Lower lobe of right lung (tissue), 2 donors: ENCODE measurements around the gene CSMD2. TPM values are rescaled to one million over a fixed set of nuclear protein-coding genes. Genes with fewer than 3 reads are reported as not detected.
A peak's percentile ranks its signal among the peaks of the same experiment; 100 is the strongest.

Experiments
- ATAC-seq, 2 donors: fragments of 200-7000 bp; cut with Tn5 transposase; one replicate each; pipeline ENCODE4 v1.9.1; 2020 to 2022; ENCODE audit warnings: mild to moderate bottlenecking in 2 of 2, moderate library complexity in 2 of 2
- DNase-seq: peaks from one replicate; pipeline ENCODE4 v3.0.0-alpha.2; 2020
- H3K27ac ChIP-seq: fragments of 200-600 bp; one replicate; pipeline ENCODE4 v1.8.0; 2022
- H3K27me3 ChIP-seq: fragments of 200-600 bp; one replicate; pipeline ENCODE4 v1.8.0; 2022; ENCODE audit warnings: low read depth
- H3K36me3 ChIP-seq: fragments of 200-600 bp; one replicate; pipeline ENCODE4 v1.8.0; 2022; ENCODE audit warnings: mild to moderate bottlenecking
- H3K4me1 ChIP-seq: fragments of 200-600 bp; one replicate; pipeline ENCODE4 v1.8.0; 2022
- H3K4me3 ChIP-seq: fragments of 200-600 bp; one replicate; pipeline ENCODE4 v1.8.0; 2022; ENCODE audit warnings: mild to moderate bottlenecking
- H3K9me3 ChIP-seq: fragments of 200-600 bp; one replicate; pipeline ENCODE4 v1.8.0; 2022
- CTCF ChIP-seq: fragments of 200-600 bp; IDR thresholded peaks from one replicate; pipeline ENCODE4 v1.8.0; 2022; ENCODE audit warnings: antibody characterized with exemption, mild to moderate bottlenecking
- intact Hi-C: fragments of 100-400 bp; cut with DNase I; formaldehyde crosslinking; loops from one replicate; pipeline ENCODE4 v1.11.0; 2022
- total RNA-seq: library from RNA; stranded (reverse); fragmentation: NEBNext Ultra II Directional; extraction: Animal tissue kit (Norgen Biotek cat#: 25700); gene quantifications from one replicate; pipeline ENCODE4 v1.2.1, GENCODE V29; 2021
- donor health status: DM: no; HTN: yes; CAD: no; lungs with severe emphysema.

CSMD2 gene
- total RNA-seq, 1 donor from 2014 or later = 1.1 TPM

DNA sequence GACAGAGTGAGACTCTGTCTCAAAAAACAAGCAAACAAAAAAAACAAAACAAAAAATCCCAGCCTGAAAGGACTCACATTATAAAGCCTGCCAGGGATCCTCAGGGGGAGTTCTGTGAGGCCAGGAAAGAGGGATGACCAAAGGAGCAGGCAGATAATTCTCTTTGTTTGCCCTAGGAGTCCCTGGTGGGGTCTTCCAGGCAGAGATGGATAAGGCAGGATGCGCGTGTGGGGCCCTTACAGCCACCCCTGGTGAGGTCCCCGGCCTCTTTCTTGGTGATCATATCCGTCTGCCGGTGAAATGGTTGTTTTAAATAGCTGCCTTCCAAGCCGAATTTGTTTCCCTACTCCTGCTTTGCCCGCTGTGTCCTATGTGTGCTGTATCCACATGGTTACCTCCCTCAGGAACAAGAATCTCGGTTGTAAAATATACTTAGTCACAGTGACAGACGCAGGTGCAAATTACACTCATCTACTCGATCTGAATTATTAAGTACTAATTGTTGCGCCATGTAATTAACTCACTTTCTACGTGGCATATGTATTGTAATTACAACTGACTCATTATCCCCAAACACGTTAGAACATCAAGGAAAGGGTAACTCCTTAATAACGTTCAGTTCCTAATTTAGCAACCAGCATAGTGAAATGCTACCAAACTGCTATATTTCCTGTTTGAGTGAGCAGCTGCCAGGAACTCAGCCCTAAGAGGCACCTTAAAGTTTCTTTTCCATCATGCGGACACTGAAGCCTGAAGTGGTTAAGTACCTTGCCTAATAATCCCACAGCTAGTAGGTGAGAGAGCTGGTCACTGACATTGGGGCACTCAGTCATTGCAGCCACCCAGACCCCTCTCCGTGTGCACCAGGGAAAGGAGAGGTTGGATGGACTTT lies 586.2 kb downstream of the CSMD2 start:
- no peaks in the 10 kb centered on the region for H3K27me3 ChIP-seq
- no peak for TF ChIP-seq CTCF
- no peak overlapping the region for H3K4me3 ChIP-seq
- no peaks in the 10 kb centered on the region for H3K36me3 ChIP-seq
- H3K27ac ChIP-seq = peak overlapping the region; percentile 24
- H3K9me3 ChIP-seq = no peaks in the 10 kb centered on the region
- peaks cover 4% of the 10 kb centered on the region for H3K4me1 ChIP-seq
- ATAC-seq = peak; percentile 72 to 75
- intact Hi-C loops = no loop called here
- no peak for DNase-seq

- Histone ChIP-seq H3K27me3 (no peaks in the 10 kb centered on the region), H3K27ac (no peak overlapping the region), H3K4me1 (peaks cover 4% of the 10 kb centered on the region), H3K9me3 (no peaks in the 10 kb centered on the region), H3K4me3 (no peak overlapping the region), H3K36me3 (no peaks in the 10 kb centered on the region)
- intact Hi-C loops = no loop called here
- TF ChIP-seq CTCF = no peak
- DNase-seq (no peak), ATAC-seq (no peak)
These were observed 587.4 kb downstream of the CSMD2 start for GRCh38 chr1:33577663-33578062.

- Histone ChIP-seq H3K36me3 (no peaks in the 10 kb centered on the region), H3K4me1 (peaks cover 4% of the 10 kb centered on the region), H3K4me3 (no peak overlapping the region), H3K9me3 (no peaks in the 10 kb centered on the region), H3K27ac (no peak overlapping the region), H3K27me3 (no peaks in the 10 kb centered on the region)
- TF ChIP-seq CTCF = no peak
- ATAC-seq (peak in 1 of 2 donors; percentile 19), DNase-seq (no peak)
- intact Hi-C loops = no loop called here
These were observed 588.0 kb downstream of the CSMD2 start for GRCh38 chr1:33576821-33577599.

DNA sequence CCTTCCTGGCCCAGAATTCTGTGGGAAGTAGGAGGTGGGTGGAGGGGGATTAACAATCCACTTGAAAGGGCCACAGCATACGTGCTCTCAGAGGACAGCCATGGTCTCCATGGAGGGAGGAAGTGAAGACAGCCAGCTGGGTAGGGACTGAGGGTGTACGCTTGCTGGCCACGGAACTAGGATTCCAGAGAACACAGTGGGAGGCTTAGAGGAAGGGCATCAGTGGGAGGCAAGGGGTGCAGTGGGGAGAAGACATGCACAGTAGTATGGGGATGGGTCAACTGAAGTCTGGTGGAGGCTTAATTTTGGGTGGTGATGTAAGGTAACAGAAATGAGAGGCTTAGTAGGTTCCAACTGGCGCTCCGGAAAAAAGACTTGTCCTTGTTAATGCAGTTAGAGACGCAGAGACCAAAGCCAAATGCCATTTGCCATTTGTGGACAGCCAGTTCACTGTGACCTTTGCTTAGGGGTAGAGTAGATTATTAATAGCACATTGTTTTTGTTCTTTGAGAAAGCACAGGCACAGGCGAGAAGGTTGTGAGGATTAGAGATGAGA lies 589.6 kb downstream of the CSMD2 start:
- no peak overlapping the region for H3K27ac ChIP-seq
- intact Hi-C loops = no loop called here
- TF ChIP-seq CTCF = no peak
- no peaks in the 10 kb centered on the region for H3K27me3 ChIP-seq
- no peaks in the 10 kb centered on the region for H3K9me3 ChIP-seq
- no peak for ATAC-seq
- no peak overlapping the region for H3K4me3 ChIP-seq
- H3K36me3 ChIP-seq = no peaks in the 10 kb centered on the region
- H3K4me1 ChIP-seq = peaks cover 4% of the 10 kb centered on the region
- DNase-seq = no peak

- intact Hi-C loops = no loop called here
- Histone ChIP-seq H3K4me3 (no peak overlapping the region), H3K27me3 (no peaks in the 10 kb centered on the region), H3K4me1 (peaks cover 3% of the 10 kb centered on the region), H3K9me3 (no peaks in the 10 kb centered on the region), H3K27ac (no peak overlapping the region), H3K36me3 (no peaks in the 10 kb centered on the region)
- no peak for DNase-seq
- ATAC-seq = no peak
- TF ChIP-seq CTCF = no peak
These were observed 591.4 kb downstream of the CSMD2 start for GRCh38 chr1:33573661-33574060.
